H9 (cell line): ENCODE results near the gene SCAF4. TPM values are rescaled to one million over a fixed set of nuclear protein-coding genes. Genes with fewer than 3 reads are reported as not detected.

ENCODE experiments used
- DNase-seq: peaks from one replicate; pipeline ENCODE4 v3.0.0-alpha.2; 2017
- H2AFZ ChIP-seq: one replicate; pipeline ENCODE4 v1.6.1; 2013; ENCODE audit warnings: mild to moderate bottlenecking, low read length, control low read depth, moderate library complexity
- H2AK5ac ChIP-seq: 2 replicates; pipeline ENCODE4 v1.6.1; 2013; ENCODE audit warnings: low read length, control low read depth, mixed read lengths; ENCODE audit not compliant: insufficient read length
- H2BK120ac ChIP-seq: one replicate; pipeline ENCODE4 v1.6.1; 2013; ENCODE audit warnings: low read depth, mild to moderate bottlenecking, low read length, control low read depth, inconsistent platforms; ENCODE audit not compliant: poor library complexity, severe bottlenecking
- H2BK12ac ChIP-seq: 2 replicates; pipeline ENCODE4 v1.6.1; 2013; ENCODE audit warnings: low read length, control low read depth, mixed read lengths, low read depth; ENCODE audit not compliant: insufficient read length
- H2BK15ac ChIP-seq: 2 replicates; pipeline ENCODE4 v1.6.1; 2013; ENCODE audit warnings: low read depth, low read length, control low read depth
- H2BK20ac ChIP-seq: one replicate; pipeline ENCODE4 v1.6.1; 2013; ENCODE audit warnings: low read depth, mild to moderate bottlenecking, low read length, control low read depth, inconsistent platforms; ENCODE audit not compliant: poor library complexity, severe bottlenecking
- H2BK5ac ChIP-seq: 2 replicates; pipeline ENCODE4 v1.6.1; 2013; ENCODE audit warnings: low read length, control low read depth, mixed read lengths; ENCODE audit not compliant: insufficient read length
- H3K14ac ChIP-seq: 2 replicates; pipeline ENCODE4 v1.6.1; 2013; ENCODE audit warnings: low read length, control low read depth; ENCODE audit not compliant: insufficient read depth
- H3K18ac ChIP-seq: 2 replicates; pipeline ENCODE4 v1.6.1; 2013; ENCODE audit warnings: low read depth, mild to moderate bottlenecking, mixed read lengths, low read length, control low read depth; ENCODE audit not compliant: insufficient read length
- H3K23ac ChIP-seq: 2 replicates; pipeline ENCODE4 v1.6.1; 2013; ENCODE audit warnings: low read length, control low read depth, mixed read lengths, low read depth; ENCODE audit not compliant: insufficient read length
- H3K23me2 ChIP-seq: 2 replicates; pipeline ENCODE4 v1.6.1; 2013; ENCODE audit warnings: low read depth, mild to moderate bottlenecking, mixed read lengths, low read length, control low read depth; ENCODE audit not compliant: insufficient read length, poor library complexity, severe bottlenecking
- H3K27ac ChIP-seq: 2 replicates; pipeline ENCODE4 v1.5.1; 2013; ENCODE audit warnings: low read length, control low read depth, mixed read lengths, low read depth; ENCODE audit not compliant: insufficient read length
- H3K27me3 ChIP-seq: 2 replicates; pipeline ENCODE4 v1.6.1; 2013; ENCODE audit warnings: low read length, control low read depth, inconsistent platforms; ENCODE audit not compliant: insufficient read depth
- H3K4ac ChIP-seq: 2 replicates; pipeline ENCODE4 v1.6.1; 2013; ENCODE audit warnings: low read depth, mild to moderate bottlenecking, control low read depth, inconsistent platforms, low read length, moderate library complexity
- H3K4me1 ChIP-seq: 2 replicates; pipeline ENCODE4 v1.6.1; 2013; ENCODE audit warnings: low read length, control low read depth, inconsistent platforms; ENCODE audit not compliant: insufficient read depth
- H3K4me2 ChIP-seq: 2 replicates; pipeline ENCODE4 v1.6.1; 2013; ENCODE audit warnings: low read length, control low read depth, mixed read lengths; ENCODE audit not compliant: insufficient read length, insufficient read depth
- H3K56ac ChIP-seq: 2 replicates; pipeline ENCODE4 v1.6.1; 2013; ENCODE audit warnings: low read depth, mild to moderate bottlenecking, mixed read lengths, low read length, control low read depth; ENCODE audit not compliant: insufficient read length
- H3K79me1 ChIP-seq: 2 replicates; pipeline ENCODE4 v1.6.1; 2013; ENCODE audit warnings: low read depth, mild to moderate bottlenecking, moderate library complexity, low read length, control low read depth, inconsistent platforms; ENCODE audit not compliant: insufficient read depth, poor library complexity, severe bottlenecking
- H3K79me2 ChIP-seq: 2 replicates; pipeline ENCODE4 v1.6.1; 2013; ENCODE audit warnings: low read length, control low read depth, inconsistent platforms; ENCODE audit not compliant: insufficient read depth
- H3K9ac ChIP-seq: 2 replicates; pipeline ENCODE4 v1.6.1; 2013; ENCODE audit warnings: low read length, control low read depth, mixed read lengths; ENCODE audit not compliant: insufficient read length; ENCODE audit errors: extremely low read depth
- H3K9me3 ChIP-seq: one replicate; pipeline ENCODE4 v1.6.1; 2013; ENCODE audit warnings: low read depth, low read length, inconsistent platforms; ENCODE audit not compliant: control insufficient read depth
- H3T11ph ChIP-seq: one replicate; pipeline ENCODE4 v1.6.1; 2013; ENCODE audit warnings: mild to moderate bottlenecking, low read length, control low read depth, inconsistent platforms
- H4K20me1 ChIP-seq: one replicate; pipeline ENCODE4 v1.6.1; 2013; ENCODE audit not compliant: control insufficient read depth, insufficient read length, insufficient read depth
- H4K5ac ChIP-seq: 2 replicates; pipeline ENCODE4 v1.6.1; 2013; ENCODE audit warnings: low read depth, mild to moderate bottlenecking, mixed read lengths, low read length, control low read depth; ENCODE audit not compliant: insufficient read length
- H4K8ac ChIP-seq: replicated peaks from 2 replicates; pipeline ENCODE4 v1.6.1; 2013; ENCODE audit warnings: low read length, control low read depth, mixed read lengths, low read depth; ENCODE audit not compliant: insufficient read length
- H4K91ac ChIP-seq: 2 replicates; pipeline ENCODE4 v1.6.1; 2013; ENCODE audit warnings: low read depth, mild to moderate bottlenecking, moderate library complexity, mixed read lengths, low read length, control low read depth; ENCODE audit not compliant: insufficient read length
- H3K27ac Mint-ChIP-seq, 3 experiments: 2 replicates in 2 of 3; 3 replicates in 1 of 3; pipeline ENCODE4 v1.8.0; 2020 to 2021; ENCODE audit warnings: mixed read lengths in 3 of 3, mild to moderate bottlenecking in 1 of 3, moderate library complexity in 1 of 3
- H3K27me3 Mint-ChIP-seq: 2 replicates; pipeline ENCODE4 v1.8.0; 2021; ENCODE audit warnings: low read depth, mild to moderate bottlenecking, moderate library complexity, mixed read lengths
- H3K36me3 Mint-ChIP-seq, 3 experiments: 2 replicates in 2 of 3; 3 replicates in 1 of 3; pipeline ENCODE4 v1.8.0; 2020 to 2021; ENCODE audit warnings: low read depth in 3 of 3, mixed read lengths in 3 of 3; ENCODE audit not compliant: insufficient read depth in 1 of 3
- H3K4me1 Mint-ChIP-seq, 2 experiments: 2 replicates each; pipeline ENCODE4 v1.8.0; 2020; ENCODE audit warnings: mixed read lengths in 2 of 2
- H3K4me3 Mint-ChIP-seq, 2 experiments: 2 replicates in 1 of 2; 3 replicates in 1 of 2; pipeline ENCODE4 v1.8.0; 2020 to 2021; ENCODE audit warnings: mild to moderate bottlenecking in 2 of 2, mixed read lengths in 2 of 2, moderate library complexity in 1 of 2
- H3K9me3 Mint-ChIP-seq, 2 experiments: 2 replicates in 1 of 2; 3 replicates in 1 of 2; pipeline ENCODE4 v1.8.0; 2020; ENCODE audit warnings: mild to moderate bottlenecking in 2 of 2, mixed read lengths in 2 of 2, moderate library complexity in 1 of 2
- total RNA-seq: library from RNA; stranded (reverse); gene quantifications from 2 replicates; pipeline ENCODE4 v1.2.1, GENCODE V29; 2021
- TF ChIP-seq, protein P1 (sequence below): fragments of 200-600 bp; sonication (generic); conservative IDR thresholded peaks from 3 replicates; pipeline ENCODE4 v1.8.0; 2021; ENCODE audit warnings: antibody characterized with exemption, mild to moderate bottlenecking

Gene SCAF4
- total RNA-seq, 1 experiment from 2014 or later = 76.8 TPM

DNA sequence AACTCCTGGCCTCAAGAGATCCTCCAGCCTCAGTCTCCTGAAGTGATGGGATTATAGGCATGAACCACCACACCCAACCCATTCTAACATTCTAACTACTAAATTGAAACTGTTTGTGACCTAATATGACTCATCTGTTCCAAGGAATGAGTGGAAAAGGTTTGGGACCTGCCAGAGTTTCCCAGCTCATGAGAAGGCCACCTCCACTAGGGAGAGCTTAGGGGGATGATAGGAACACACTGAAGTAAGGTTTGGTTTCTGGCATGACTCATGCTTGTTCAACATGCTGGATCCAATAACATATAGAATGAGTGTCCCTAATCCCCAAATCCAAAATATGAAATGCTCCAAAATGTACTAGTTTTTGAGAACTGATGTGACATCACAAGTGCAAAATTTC, 18.9 kb upstream of the SCAF4 start:
- Histone ChIP-seq H3K4me2 (no peak overlapping the region), H3K79me1 (no peaks in the 10 kb centered on the region), H4K8ac (no peak overlapping the region), H3K18ac (no peak overlapping the region), H3K79me2 (no peaks in the 10 kb centered on the region), H3K27me3 (no peaks in the 10 kb centered on the region), H3K9ac (no peak overlapping the region), H3K4me1 (peaks cover 12% of the 10 kb centered on the region), H3K4ac (no peak overlapping the region), H3K23ac (no peak overlapping the region), H4K5ac (no peak overlapping the region), H3K14ac (no peak overlapping the region), H2AFZ (no peak overlapping the region), H3K23me2 (no peaks in the 10 kb centered on the region), H4K91ac (no peak overlapping the region), H2BK15ac (no peak overlapping the region), H3T11ph (no peak overlapping the region), H2BK12ac (no peak overlapping the region), H4K20me1 (no peaks in the 10 kb centered on the region), H3K27ac (no peak overlapping the region), H2BK20ac (no peak overlapping the region), H3K9me3 (no peaks in the 10 kb centered on the region), H3K56ac (no peak overlapping the region), H2AK5ac (no peak overlapping the region), H2BK120ac (no peak overlapping the region), H2BK5ac (no peak overlapping the region)
- no peak for DNase-seq
- TF ChIP-seq, protein P1, sequence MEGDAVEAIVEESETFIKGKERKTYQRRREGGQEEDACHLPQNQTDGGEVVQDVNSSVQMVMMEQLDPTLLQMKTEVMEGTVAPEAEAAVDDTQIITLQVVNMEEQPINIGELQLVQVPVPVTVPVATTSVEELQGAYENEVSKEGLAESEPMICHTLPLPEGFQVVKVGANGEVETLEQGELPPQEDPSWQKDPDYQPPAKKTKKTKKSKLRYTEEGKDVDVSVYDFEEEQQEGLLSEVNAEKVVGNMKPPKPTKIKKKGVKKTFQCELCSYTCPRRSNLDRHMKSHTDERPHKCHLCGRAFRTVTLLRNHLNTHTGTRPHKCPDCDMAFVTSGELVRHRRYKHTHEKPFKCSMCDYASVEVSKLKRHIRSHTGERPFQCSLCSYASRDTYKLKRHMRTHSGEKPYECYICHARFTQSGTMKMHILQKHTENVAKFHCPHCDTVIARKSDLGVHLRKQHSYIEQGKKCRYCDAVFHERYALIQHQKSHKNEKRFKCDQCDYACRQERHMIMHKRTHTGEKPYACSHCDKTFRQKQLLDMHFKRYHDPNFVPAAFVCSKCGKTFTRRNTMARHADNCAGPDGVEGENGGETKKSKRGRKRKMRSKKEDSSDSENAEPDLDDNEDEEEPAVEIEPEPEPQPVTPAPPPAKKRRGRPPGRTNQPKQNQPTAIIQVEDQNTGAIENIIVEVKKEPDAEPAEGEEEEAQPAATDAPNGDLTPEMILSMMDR = no peak
- H3K36me3 Mint-ChIP-seq = peaks cover 6 to 11% (median 8%) of the 10 kb centered on the region in 3 experiments
- no peak overlapping the region for H3K27ac Mint-ChIP-seq
- no peaks in the 10 kb centered on the region; the same call in 1 of the 2 replicates for H3K27me3 Mint-ChIP-seq
- H3K4me1 Mint-ChIP-seq = peaks cover 21 to 25% of the 10 kb centered on the region in 2 experiments
- H3K9me3 Mint-ChIP-seq = peaks cover 6% of the 10 kb centered on the region in 2 experiments
- no peak overlapping the region for H3K4me3 Mint-ChIP-seq
